ENCODE results near the gene RFX2.
"Not testable (repeated sequence)": the region's sequence is repeated elsewhere in the genome, so short reads cannot be mapped to it uniquely, and the experiment has no call there.

The RFX2 gene

DNA sequence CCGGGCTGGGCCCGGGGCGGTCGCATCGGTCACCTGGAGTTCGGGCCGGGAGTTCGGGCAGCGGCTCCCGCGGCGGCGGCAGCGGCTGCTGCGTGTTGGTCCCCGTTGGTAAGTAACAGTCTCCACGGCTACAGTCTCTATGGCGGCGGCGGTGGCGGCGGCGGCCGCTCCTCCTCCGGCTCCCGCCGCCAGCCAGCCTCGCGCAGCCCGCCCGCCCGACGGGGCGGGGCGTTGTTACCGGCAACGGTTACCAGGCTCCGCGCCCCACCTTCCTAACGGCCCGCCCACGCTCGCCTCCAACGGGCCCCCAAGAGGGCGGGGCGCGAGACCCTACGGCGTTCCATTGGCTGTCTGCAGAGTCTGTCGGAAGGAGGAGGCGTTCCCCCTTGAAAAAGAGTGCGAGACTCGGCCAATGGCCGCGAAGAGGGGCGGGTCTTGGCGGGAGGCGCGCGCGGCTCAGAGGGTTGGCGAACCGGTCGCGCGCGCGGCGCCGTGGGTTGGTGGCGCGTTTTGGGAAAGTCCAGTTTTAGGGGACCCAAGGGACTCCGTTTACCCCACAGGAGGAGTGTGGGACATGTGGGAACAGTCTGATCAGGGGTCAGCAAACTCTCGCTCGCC, at the start of gene RFX2:
RFX2 (minus strand) TSS at position 141 of the 618 bp plus-strand sequence. CDS start 63,004 bp downstream, outside the sequence.
- DNase-seq, result peak; percentile 88

DNA sequence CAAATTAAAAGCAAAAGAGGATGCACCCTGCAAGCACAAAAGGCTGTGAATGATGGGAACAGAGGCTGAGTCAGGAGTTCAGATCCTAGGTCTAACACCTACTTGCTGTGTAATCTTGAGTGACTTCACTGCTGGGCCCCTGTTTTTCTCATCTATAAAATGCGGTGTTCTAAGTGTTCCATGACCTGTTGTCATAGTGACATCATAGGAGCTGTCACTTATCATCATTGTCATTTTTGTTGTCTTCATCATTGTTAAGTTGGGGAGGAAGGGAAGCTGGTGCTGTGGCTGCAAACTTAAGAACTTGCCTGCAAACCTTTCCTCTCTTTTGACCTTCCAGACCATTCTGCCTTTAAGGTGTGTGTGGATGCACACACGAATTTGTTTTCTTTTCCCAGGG, 45.7 kb upstream of the RFX2 start:
- no peak for DNase-seq

- DNase-seq, result no peak
Observed at GRCh38 chr19:6150289-6150688, 40.0 kb upstream of the RFX2 start.

DNA sequence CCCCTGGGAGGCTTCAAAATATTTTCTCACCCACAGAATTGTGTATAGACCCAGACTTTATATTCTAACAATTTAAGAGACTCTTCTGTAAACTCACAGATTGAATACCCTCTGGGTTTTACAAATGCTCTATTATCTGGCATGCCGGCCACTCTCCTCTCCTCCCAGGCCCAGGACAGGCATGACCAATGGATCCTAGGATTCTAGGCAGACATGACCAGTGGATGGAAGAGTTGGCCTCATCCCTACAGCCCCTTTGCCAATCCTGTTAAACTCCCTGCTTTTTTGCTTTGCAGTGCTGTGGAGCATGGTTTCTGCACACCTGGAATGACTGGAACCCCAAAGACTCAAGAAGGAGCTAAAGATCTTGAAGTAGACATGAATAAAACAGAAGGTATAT, 30.9 kb upstream of the RFX2 start:
- DNase-seq, result no peak

GRCh38 chr19:6138511-6138910, 28.2 kb upstream of the RFX2 start:
- DNase-seq, result no peak

DNA sequence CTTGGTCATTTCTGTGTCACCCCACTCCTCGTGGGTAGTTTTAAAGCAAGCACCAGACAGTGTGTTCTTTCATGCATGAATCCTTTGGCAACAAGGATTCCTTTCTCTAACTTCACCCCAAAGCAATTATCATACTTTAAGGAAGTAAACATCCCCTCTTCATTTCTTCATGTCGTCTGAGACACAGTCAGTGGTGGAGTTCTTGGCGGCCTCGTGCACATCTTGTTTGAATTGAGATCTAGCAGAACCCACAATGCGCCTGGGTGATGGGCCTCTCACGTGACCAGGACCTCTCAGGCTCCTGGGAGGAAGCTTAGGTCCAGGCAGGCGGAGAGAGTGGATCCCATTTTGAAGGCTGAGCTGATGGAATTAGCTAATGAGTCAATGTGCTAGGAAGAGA, 27.8 kb upstream of the RFX2 start:
- no peak for DNase-seq

DNA sequence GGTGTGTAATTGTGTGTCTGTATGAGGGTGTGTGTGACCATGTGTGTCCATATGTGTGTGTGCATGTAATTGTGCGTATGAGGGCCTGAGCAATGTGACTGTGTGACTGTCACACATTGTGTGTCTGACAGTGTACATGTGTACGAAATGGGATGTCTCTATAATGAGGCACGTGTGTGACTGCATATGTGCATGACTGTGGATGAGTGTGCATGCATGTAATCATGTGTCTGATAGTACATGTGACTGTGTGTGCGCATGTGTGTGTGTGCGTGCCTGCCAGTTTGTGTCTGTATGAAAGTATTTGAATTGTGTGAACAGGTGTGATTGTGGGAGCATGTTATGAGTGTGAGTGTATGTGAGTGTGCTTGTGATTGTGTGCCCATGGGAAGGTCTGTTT, 22.9 kb upstream of the RFX2 start:
- no peak for DNase-seq

DNA sequence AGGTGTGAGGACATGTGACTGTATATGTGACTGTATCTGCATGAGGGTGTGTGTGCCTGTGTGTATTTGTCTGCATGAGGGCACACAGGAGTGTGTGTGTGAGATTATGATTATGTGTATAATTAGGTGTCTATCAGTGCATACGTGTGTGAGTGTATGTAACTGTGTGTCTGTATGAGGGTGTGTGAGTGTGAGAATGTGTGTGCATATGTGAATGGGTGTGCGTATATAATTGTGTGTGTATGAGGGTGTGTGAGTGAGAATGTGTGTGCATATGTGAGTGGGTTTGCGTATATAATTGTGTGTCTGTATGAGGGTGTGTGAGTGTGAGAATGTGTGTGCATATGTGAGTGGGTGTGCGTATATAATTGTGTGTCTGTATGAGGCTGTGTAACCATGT, 22.2 kb upstream of the RFX2 start:
- DNase-seq, result no peak

- no peak for DNase-seq
Observed at GRCh38 chr19:6127716-6128335, 17.5 kb upstream of the RFX2 start.

DNA sequence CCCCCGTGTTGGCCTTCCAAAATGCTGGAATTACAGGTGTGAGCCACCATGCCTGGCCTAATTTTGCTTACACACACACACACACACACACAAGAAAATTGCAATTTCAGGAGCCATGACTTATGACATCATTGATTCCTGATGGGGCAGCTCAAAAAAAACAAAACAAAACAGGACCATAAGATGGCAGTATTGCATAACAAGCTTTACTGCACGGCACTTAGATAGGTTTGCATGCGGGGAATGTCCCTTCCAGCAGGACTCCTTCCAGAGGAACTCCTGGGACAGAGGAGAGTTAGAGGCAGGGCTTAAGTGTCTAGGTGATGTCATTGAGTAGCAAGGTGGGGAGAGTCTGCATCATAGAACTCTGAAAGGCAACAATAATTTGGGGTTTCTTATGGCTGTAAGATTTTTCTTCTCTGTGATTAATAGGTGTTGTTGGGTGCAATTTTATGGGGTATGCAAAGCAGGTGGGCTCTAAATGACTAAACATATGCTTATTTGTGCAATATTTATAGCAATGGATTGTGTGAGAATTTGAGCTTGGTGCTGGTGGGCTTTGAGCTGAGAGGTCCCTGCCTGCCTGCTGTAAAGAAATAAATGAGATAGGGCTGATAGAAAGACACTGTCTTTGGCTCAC, 16.2 kb upstream of the RFX2 start:
- peak; percentile 30 for DNase-seq

GRCh38 chr19:6125571-6125989, 15.3 kb upstream of the RFX2 start:
- DNase-seq, result peak; percentile 48

GRCh38 chr19:6119031-6119430, 8.7 kb upstream of the RFX2 start:
- DNase-seq, result no peak

DNA sequence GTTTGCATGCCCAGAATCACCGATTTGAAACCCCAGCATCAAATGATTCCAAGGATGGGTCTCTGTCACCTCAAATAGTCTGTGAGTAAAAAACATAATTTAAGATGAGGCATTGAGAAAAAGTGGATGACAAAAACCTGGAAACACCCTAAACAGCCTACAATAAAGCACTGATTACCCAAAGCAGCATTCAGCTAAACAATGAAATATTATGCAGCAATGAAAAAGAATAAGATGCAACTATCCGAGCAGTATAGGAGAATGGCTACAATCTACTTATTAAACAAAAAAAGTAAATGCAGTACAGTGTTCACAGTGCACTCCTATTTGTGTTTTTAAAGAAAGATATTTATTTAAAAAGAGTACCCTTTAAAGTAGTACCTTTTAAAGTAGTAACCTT, 7.7 kb upstream of the RFX2 start:
- DNase-seq, result no peak

- no peak for DNase-seq
Observed at GRCh38 chr19:6117534-6117933, 7.2 kb upstream of the RFX2 start.

DNA sequence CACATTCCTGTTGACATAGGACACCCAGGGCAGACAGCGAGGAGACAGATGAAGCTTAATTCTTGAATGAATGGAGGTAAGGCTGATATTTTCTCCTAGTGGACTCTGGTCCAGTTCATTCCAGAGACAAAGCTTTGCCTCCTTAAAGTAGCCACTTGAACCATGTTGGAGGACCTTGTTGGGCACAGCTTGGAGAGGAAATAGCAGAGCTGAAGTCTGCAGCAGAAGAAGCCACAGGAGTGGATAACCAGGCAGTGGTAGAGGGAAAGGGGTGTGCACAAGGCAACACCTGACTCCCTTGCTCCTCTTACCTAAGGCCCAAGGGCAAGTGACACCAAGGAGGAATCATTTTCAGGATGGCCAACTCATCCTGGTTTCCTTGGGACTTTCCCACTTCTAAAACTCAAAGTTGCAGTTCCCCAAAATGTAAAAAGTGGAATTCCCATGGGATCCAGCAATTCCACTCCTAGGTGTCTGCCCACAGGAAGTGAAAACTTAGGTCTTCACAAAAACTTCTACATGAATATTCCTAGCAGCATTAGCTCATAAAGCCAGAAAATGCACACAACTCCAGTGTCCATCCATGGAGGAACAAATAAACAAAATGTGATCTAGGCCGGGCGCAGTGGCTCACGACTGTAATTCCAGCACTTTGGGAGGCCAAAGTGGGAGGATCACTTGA, 6.6 kb upstream of the RFX2 start:
- no peak for DNase-seq

DNA sequence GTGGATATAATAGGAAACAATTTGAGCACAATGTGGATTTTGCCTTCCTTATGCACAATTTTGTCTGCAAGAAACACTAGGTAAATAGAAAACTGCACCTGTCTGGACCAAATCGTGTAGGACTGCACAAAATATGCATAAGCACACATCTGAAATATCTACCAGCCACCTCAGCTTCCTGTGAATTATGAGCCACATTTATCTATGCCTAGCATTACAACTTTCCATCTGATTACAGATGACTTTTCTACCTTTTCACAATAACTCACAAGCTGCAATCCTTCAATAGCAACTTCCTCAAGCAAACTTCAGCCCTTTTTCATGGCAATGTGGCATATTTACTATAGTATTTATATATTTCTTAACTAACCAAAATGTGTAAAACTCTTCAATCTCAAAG, 5.7 kb upstream of the RFX2 start:
- no peak for DNase-seq

- DNase-seq, result no peak
Observed at GRCh38 chr19:6113616-6114188, 3.4 kb upstream of the RFX2 start.

GRCh38 chr19:6109947-6110346, 353 bp downstream of the RFX2 start:
- no peak for DNase-seq

- DNase-seq, result no peak
Observed at GRCh38 chr19:6108721-6109633, 1.3 kb downstream of the RFX2 start.

DNA sequence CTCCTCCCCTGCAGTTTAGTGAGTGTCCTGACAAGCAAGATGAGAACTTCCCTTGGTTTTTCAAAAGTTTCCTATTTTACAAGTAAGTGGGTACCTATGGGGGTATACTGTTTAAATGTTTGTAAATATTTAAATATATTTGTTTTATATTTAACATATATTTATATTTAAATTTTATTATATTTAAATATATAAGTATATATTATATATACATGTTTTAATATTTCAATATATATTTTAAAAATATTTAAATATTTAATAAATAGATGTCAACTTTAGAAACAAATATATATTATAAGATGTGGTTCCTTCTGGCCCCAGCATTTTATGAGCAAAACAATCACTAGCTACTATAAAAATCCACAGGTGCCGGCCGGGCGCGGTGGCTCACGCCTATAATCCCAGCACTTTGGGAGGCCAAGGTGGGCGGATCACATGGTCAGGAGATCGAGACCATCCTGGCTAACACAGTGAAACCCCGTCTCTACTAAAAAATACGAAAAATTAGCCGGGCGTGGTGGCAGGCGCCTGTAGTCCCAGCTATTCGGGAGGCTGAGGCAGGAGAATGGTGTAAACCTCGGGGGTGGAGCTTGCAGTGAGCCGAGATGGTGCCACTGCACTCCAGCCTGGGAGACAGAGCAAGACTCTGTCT, 3.5 kb downstream of the RFX2 start:
- not testable (repeated sequence) for DNase-seq

- DNase-seq, result no peak
Observed at GRCh38 chr19:6105444-6105843, 4.9 kb downstream of the RFX2 start.

GRCh38 chr19:6103894-6104293, 6.4 kb downstream of the RFX2 start:
- DNase-seq, result no peak
